Thoracic aorta endothelial cell (primary cell): Measurements from ENCODE around the gene GSN. TPM values are rescaled to one million over a fixed set of nuclear protein-coding genes. Genes with fewer than 3 reads are reported as not detected.

ENCODE experiments used
- total RNA-seq: library from RNA; depleted of rRNA; stranded (reverse); fragments of >200 nt; gene quantifications from 2 replicates; pipeline ENCODE4 v1.2.3, GENCODE V29; 2012

GSN gene
- 146 and 150 TPM in 2 replicates for total RNA-seq

DNA sequence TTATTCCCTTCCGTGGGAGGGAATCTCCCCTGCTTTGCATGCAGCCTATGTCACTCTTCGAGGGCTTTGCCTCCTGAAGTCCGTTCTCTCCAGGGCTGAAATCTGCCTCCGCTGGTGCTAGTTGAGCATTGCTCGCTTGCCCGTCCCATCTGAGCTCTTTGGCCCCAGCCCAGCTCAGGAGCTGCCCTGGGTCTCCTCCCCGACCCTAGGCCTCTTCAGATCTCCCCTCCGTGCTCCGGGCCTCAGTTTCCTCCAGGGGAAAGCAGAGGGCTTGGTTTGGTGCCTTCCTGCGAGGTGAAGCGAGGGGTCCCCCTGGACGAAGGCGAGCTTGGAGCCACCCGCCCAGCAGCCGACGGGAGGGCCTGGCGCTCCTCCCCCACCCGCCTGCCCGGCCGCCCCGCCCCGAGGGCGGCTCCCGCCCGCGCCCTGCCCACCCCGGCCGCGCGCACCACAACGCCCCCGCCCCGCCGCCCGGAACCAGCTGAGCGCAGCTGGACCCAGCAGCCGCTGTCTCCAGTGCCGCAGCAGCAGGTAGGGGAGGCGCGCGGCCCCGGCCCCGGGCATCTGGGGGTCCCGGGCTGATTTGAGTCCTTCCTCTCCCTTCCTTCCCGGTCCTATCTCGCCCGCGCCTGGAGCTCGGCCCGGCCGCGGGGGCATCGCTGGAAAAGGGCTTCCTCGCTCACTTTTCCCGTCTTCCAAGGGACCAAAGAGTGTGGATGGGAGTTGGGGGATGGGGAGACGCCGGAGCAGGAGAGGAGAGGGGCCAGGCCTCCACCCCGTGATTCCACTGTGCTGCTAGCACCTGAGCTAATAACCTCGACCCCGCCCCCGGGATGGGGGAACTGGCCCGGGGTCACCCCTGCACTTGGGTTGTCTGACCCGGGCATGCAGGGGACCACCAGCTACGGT is at the start of gene GSN:
GSN (plus strand) TSS at position 474 of the 909 bp plus-strand sequence. CDS start 33,810 bp downstream, outside the sequence.

DNA sequence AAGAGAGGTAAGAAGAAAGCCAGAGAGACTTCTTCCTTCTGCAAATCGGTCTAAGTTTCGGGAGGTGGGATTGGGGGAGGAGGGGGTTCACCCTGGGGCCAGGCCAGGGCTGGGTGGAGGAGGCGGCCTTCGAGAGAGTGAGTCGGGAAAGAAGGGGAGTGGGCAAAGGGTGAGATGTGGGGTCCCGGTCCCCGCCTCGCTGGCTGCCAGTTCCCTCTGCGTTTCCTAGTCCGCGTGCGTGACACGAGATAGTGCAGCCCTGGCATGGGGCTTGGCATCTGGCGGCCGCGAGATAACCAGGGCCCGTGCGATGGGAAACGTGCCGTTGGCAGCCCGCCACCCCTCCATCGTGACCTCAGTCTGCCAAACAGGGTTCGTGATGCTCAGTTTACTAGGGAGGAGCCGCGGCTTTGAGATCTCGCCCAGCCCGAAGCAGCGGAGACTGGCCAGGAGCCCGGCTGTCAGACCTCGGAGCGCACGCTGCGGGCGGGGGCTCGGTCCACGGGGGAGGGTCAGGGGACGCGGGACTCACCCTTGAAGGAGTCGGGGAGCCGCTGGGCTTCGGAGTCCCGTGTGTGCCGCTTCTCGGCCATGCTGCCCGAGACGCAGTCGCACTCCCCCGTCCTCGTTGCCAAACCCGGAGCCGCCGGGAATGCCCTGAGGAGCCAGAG is 101.8 kb downstream of the GSN start, which contains the start of gene STOM:
STOM (minus strand) TSS at position 656 of the 671 bp plus-strand sequence; CDS start at position 593, 63 bp downstream.

Other genes starting within 250 kb of the GSN start
- 3.4 and 4.0 TPM in 2 replicates for gene C5, start 217.9 kb upstream of the GSN start, total RNA-seq
- gene CNTRL, start 193.2 kb upstream of the GSN start, total RNA-seq: 18.8 and 23.3 TPM in 2 replicates
- gene RAB14, start 66.3 kb upstream of the GSN start, total RNA-seq: 73.5 and 78.5 TPM in 2 replicates
- 276 and 352 TPM in 2 replicates for gene STOM, start 102.1 kb downstream of the GSN start, total RNA-seq
- 0.27 and 0.29 TPM in 2 replicates for gene GGTA1, start 231.7 kb downstream of the GSN start, total RNA-seq